H9 (cell line): Measurements from ENCODE around the gene ALG12. TPM values are rescaled to one million over a fixed set of nuclear protein-coding genes. Genes with fewer than 3 reads are reported as not detected.

Experiments used
- DNase-seq: peaks from one replicate; pipeline ENCODE4 v3.0.0-alpha.2; 2017
- H2AFZ ChIP-seq: one replicate; pipeline ENCODE4 v1.6.1; 2013; ENCODE audit warnings: mild to moderate bottlenecking, low read length, control low read depth, moderate library complexity
- H2AK5ac ChIP-seq: 2 replicates; pipeline ENCODE4 v1.6.1; 2013; ENCODE audit warnings: low read length, control low read depth, mixed read lengths; ENCODE audit not compliant: insufficient read length
- H2BK120ac ChIP-seq: one replicate; pipeline ENCODE4 v1.6.1; 2013; ENCODE audit warnings: low read depth, mild to moderate bottlenecking, low read length, control low read depth, inconsistent platforms; ENCODE audit not compliant: poor library complexity, severe bottlenecking
- H2BK12ac ChIP-seq: 2 replicates; pipeline ENCODE4 v1.6.1; 2013; ENCODE audit warnings: low read length, control low read depth, mixed read lengths, low read depth; ENCODE audit not compliant: insufficient read length
- H2BK15ac ChIP-seq: 2 replicates; pipeline ENCODE4 v1.6.1; 2013; ENCODE audit warnings: low read depth, low read length, control low read depth
- H2BK20ac ChIP-seq: one replicate; pipeline ENCODE4 v1.6.1; 2013; ENCODE audit warnings: low read depth, mild to moderate bottlenecking, low read length, control low read depth, inconsistent platforms; ENCODE audit not compliant: poor library complexity, severe bottlenecking
- H2BK5ac ChIP-seq: 2 replicates; pipeline ENCODE4 v1.6.1; 2013; ENCODE audit warnings: low read length, control low read depth, mixed read lengths; ENCODE audit not compliant: insufficient read length
- H3K14ac ChIP-seq: 2 replicates; pipeline ENCODE4 v1.6.1; 2013; ENCODE audit warnings: low read length, control low read depth; ENCODE audit not compliant: insufficient read depth
- H3K18ac ChIP-seq: 2 replicates; pipeline ENCODE4 v1.6.1; 2013; ENCODE audit warnings: low read depth, mild to moderate bottlenecking, mixed read lengths, low read length, control low read depth; ENCODE audit not compliant: insufficient read length
- H3K23ac ChIP-seq: 2 replicates; pipeline ENCODE4 v1.6.1; 2013; ENCODE audit warnings: low read length, control low read depth, mixed read lengths, low read depth; ENCODE audit not compliant: insufficient read length
- H3K23me2 ChIP-seq: 2 replicates; pipeline ENCODE4 v1.6.1; 2013; ENCODE audit warnings: low read depth, mild to moderate bottlenecking, mixed read lengths, low read length, control low read depth; ENCODE audit not compliant: insufficient read length, poor library complexity, severe bottlenecking
- H3K27ac ChIP-seq: 2 replicates; pipeline ENCODE4 v1.5.1; 2013; ENCODE audit warnings: low read length, control low read depth, mixed read lengths, low read depth; ENCODE audit not compliant: insufficient read length
- H3K27me3 ChIP-seq: 2 replicates; pipeline ENCODE4 v1.6.1; 2013; ENCODE audit warnings: low read length, control low read depth, inconsistent platforms; ENCODE audit not compliant: insufficient read depth
- H3K4ac ChIP-seq: 2 replicates; pipeline ENCODE4 v1.6.1; 2013; ENCODE audit warnings: low read depth, mild to moderate bottlenecking, control low read depth, inconsistent platforms, low read length, moderate library complexity
- H3K4me1 ChIP-seq: 2 replicates; pipeline ENCODE4 v1.6.1; 2013; ENCODE audit warnings: low read length, control low read depth, inconsistent platforms; ENCODE audit not compliant: insufficient read depth
- H3K4me2 ChIP-seq: 2 replicates; pipeline ENCODE4 v1.6.1; 2013; ENCODE audit warnings: low read length, control low read depth, mixed read lengths; ENCODE audit not compliant: insufficient read length, insufficient read depth
- H3K56ac ChIP-seq: 2 replicates; pipeline ENCODE4 v1.6.1; 2013; ENCODE audit warnings: low read depth, mild to moderate bottlenecking, mixed read lengths, low read length, control low read depth; ENCODE audit not compliant: insufficient read length
- H3K79me1 ChIP-seq: 2 replicates; pipeline ENCODE4 v1.6.1; 2013; ENCODE audit warnings: low read depth, mild to moderate bottlenecking, moderate library complexity, low read length, control low read depth, inconsistent platforms; ENCODE audit not compliant: insufficient read depth, poor library complexity, severe bottlenecking
- H3K79me2 ChIP-seq: 2 replicates; pipeline ENCODE4 v1.6.1; 2013; ENCODE audit warnings: low read length, control low read depth, inconsistent platforms; ENCODE audit not compliant: insufficient read depth
- H3K9ac ChIP-seq: 2 replicates; pipeline ENCODE4 v1.6.1; 2013; ENCODE audit warnings: low read length, control low read depth, mixed read lengths; ENCODE audit not compliant: insufficient read length; ENCODE audit errors: extremely low read depth
- H3K9me3 ChIP-seq: one replicate; pipeline ENCODE4 v1.6.1; 2013; ENCODE audit warnings: low read depth, low read length, inconsistent platforms; ENCODE audit not compliant: control insufficient read depth
- H3T11ph ChIP-seq: one replicate; pipeline ENCODE4 v1.6.1; 2013; ENCODE audit warnings: mild to moderate bottlenecking, low read length, control low read depth, inconsistent platforms
- H4K20me1 ChIP-seq: one replicate; pipeline ENCODE4 v1.6.1; 2013; ENCODE audit not compliant: control insufficient read depth, insufficient read length, insufficient read depth
- H4K5ac ChIP-seq: 2 replicates; pipeline ENCODE4 v1.6.1; 2013; ENCODE audit warnings: low read depth, mild to moderate bottlenecking, mixed read lengths, low read length, control low read depth; ENCODE audit not compliant: insufficient read length
- H4K8ac ChIP-seq: replicated peaks from 2 replicates; pipeline ENCODE4 v1.6.1; 2013; ENCODE audit warnings: low read length, control low read depth, mixed read lengths, low read depth; ENCODE audit not compliant: insufficient read length
- H4K91ac ChIP-seq: 2 replicates; pipeline ENCODE4 v1.6.1; 2013; ENCODE audit warnings: low read depth, mild to moderate bottlenecking, moderate library complexity, mixed read lengths, low read length, control low read depth; ENCODE audit not compliant: insufficient read length
- H3K27ac Mint-ChIP-seq, 3 experiments: 2 replicates in 2 of 3; 3 replicates in 1 of 3; pipeline ENCODE4 v1.8.0; 2020 to 2021; ENCODE audit warnings: mixed read lengths in 3 of 3, mild to moderate bottlenecking in 1 of 3, moderate library complexity in 1 of 3
- H3K27me3 Mint-ChIP-seq: 2 replicates; pipeline ENCODE4 v1.8.0; 2021; ENCODE audit warnings: low read depth, mild to moderate bottlenecking, moderate library complexity, mixed read lengths
- H3K36me3 Mint-ChIP-seq, 3 experiments: 2 replicates in 2 of 3; 3 replicates in 1 of 3; pipeline ENCODE4 v1.8.0; 2020 to 2021; ENCODE audit warnings: low read depth in 3 of 3, mixed read lengths in 3 of 3; ENCODE audit not compliant: insufficient read depth in 1 of 3
- H3K4me1 Mint-ChIP-seq, 2 experiments: 2 replicates each; pipeline ENCODE4 v1.8.0; 2020; ENCODE audit warnings: mixed read lengths in 2 of 2
- H3K4me3 Mint-ChIP-seq, 2 experiments: 2 replicates in 1 of 2; 3 replicates in 1 of 2; pipeline ENCODE4 v1.8.0; 2020 to 2021; ENCODE audit warnings: mild to moderate bottlenecking in 2 of 2, mixed read lengths in 2 of 2, moderate library complexity in 1 of 2
- H3K9me3 Mint-ChIP-seq, 2 experiments: 2 replicates in 1 of 2; 3 replicates in 1 of 2; pipeline ENCODE4 v1.8.0; 2020; ENCODE audit warnings: mild to moderate bottlenecking in 2 of 2, mixed read lengths in 2 of 2, moderate library complexity in 1 of 2
- CTCF ChIP-seq: fragments of 200-600 bp; sonication (generic); conservative IDR thresholded peaks from 3 replicates; pipeline ENCODE4 v1.8.0; 2021; ENCODE audit warnings: antibody characterized with exemption, mild to moderate bottlenecking
- WGBS: extraction: QIAGEN DNeasy Blood & Tissue Kit; methylation state at CpG from one replicate; pipeline ENCODE4 v1.1.7; 2013; ENCODE audit warnings: missing lambda C conversion rate, low lambda C conversion rate, mixed read lengths; ENCODE audit not compliant: insufficient read length; ENCODE audit errors: extremely low coverage; 5-methylcytosine and 5-hydroxymethylcytosine counted together
- total RNA-seq: library from RNA; stranded (reverse); gene quantifications from 2 replicates; pipeline ENCODE4 v1.2.1, GENCODE V29; 2021

ALG12 gene
- total RNA-seq, 1 experiment from 2014 or later = 19.2 TPM

- H2BK12ac ChIP-seq = no peak overlapping the region
- H3K79me1 ChIP-seq = no peaks in the 10 kb centered on the region
- H3K27ac ChIP-seq = no peak overlapping the region
- H3K27me3 ChIP-seq = no peaks in the 10 kb centered on the region
- no peak overlapping the region for H2AFZ ChIP-seq
- no peak overlapping the region for H4K91ac ChIP-seq
- Mint-ChIP-seq H3K9me3 (no peaks in the 10 kb centered on the region), H3K4me3 (no peak overlapping the region), H3K27me3 (no peaks in the 10 kb centered on the region; the same call in none of the 2 replicates), H3K4me1 (peaks cover 0 to 13% of the 10 kb centered on the region in 2 experiments; a peak in 3 of 4 replicates), H3K27ac (no peak overlapping the region), H3K36me3 (no peaks in the 10 kb centered on the region; a peak in 1 of 7 replicates)
- no peak overlapping the region for H3K18ac ChIP-seq
- H3K14ac ChIP-seq = no peak overlapping the region
- no peak overlapping the region for H3T11ph ChIP-seq
- H3K23me2 ChIP-seq = no peaks in the 10 kb centered on the region
- H2BK120ac ChIP-seq = no peak overlapping the region
- H3K4ac ChIP-seq = no peak overlapping the region
- H4K5ac ChIP-seq = no peak overlapping the region
- no peaks in the 10 kb centered on the region for H3K4me1 ChIP-seq
- H3K4me2 ChIP-seq = no peak overlapping the region
- H3K23ac ChIP-seq = no peak overlapping the region
- H3K9me3 ChIP-seq = no peaks in the 10 kb centered on the region
- no peak overlapping the region for H2BK5ac ChIP-seq
- no peak overlapping the region for H4K8ac ChIP-seq
- no peaks in the 10 kb centered on the region for H3K79me2 ChIP-seq
- H2BK20ac ChIP-seq = no peak overlapping the region
- WGBS = no CpG with 5 or more reads among the region's 20 CpGs
- no peak overlapping the region for H2BK15ac ChIP-seq
- H4K20me1 ChIP-seq = no peaks in the 10 kb centered on the region
- DNase-seq = no peak
- H3K9ac ChIP-seq = no peak overlapping the region
- no peak for TF ChIP-seq CTCF
- H3K56ac ChIP-seq = no peak overlapping the region
- no peak overlapping the region for H2AK5ac ChIP-seq
These were observed 34.9 kb upstream of the ALG12 start for GRCh38 chr22:49953027-49953679.
